Limb (tissue), 2 donors: Measurements from ENCODE around the gene ZFP91.
A peak's percentile ranks its signal among the peaks of the same experiment; 100 is the strongest.

Source experiments
- DNase-seq, 2 donors: peaks; one replicate each; pipeline ENCODE4 v3.0.0-alpha.2; 2016; ENCODE audit errors: extremely low spot score in 2 of 2

Gene ZFP91

GRCh38 chr11:58628446-58628845 lies 49.6 kb downstream of the ZFP91 start:
- no peak for DNase-seq

DNA sequence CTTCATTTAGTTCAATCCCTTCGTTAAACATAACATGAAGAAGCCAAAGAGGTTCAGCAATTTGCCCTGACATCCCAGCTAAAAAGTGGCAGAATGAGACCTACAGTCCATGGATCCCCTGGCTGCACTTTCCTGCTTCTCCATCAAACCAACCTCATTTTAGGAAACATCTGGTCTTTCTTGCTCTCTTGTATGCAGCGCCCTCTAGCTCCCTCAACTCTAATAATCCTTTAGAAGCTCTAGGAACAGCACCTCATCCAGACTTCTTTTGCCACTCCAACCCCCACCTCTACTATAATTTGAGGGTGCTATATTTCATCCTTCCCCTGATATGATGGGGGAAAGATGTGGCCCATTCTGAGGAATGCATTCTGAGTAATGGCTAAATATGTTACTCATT lies 51.0 kb downstream of the ZFP91 start:
- peak in 1 of 2 donors; percentile 8 for DNase-seq

DNA sequence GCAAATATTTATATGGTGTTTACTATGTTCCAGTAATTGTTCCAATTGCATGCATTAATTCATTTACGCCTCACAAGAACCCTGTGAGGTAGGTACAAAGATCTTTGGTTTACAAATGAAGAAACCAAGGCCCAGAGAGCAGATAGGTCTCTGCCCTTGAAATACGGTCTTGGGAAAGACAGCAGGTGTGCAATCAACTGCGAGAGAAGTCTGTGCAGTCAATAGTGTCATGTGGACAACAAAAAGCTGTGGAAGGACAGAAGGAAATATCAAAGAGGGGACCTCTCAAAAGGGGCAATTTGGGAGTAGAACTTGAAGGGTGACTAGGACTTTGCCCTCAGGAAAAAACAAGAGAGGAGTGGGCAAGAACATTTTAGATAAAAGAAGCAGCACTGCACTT lies 52.5 kb downstream of the ZFP91 start:
- no peak for DNase-seq

GRCh38 chr11:58632510-58632909 lies 53.6 kb downstream of the ZFP91 start:
- DNase-seq, result no peak

- DNase-seq, result no peak
These were observed 57.7 kb downstream of the ZFP91 start for GRCh38 chr11:58636587-58636986.

DNA sequence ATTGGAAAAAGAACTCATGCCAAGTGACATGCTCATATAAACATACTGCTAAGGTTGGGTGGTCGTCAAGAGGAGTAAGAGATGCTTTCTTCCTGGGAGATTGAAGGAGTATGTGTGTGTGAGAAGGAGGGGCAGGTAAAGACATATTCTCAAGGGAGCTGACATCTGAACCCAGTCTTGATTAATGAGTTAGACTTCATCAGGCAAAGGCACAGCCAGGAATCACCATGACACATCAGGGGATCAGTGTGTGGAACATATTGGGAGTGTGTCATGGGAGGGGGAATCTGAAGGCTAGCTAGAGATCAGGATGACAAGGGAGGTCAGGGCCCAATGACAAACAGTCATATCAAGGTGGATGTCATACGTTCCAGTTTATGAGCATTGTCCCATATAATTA lies 58.5 kb downstream of the ZFP91 start:
- no peak for DNase-seq

- no peak for DNase-seq
These were observed 60.2 kb downstream of the ZFP91 start for GRCh38 chr11:58639103-58639502.

GRCh38 chr11:58639669-58640068 lies 60.8 kb downstream of the ZFP91 start:
- no peak for DNase-seq

DNA sequence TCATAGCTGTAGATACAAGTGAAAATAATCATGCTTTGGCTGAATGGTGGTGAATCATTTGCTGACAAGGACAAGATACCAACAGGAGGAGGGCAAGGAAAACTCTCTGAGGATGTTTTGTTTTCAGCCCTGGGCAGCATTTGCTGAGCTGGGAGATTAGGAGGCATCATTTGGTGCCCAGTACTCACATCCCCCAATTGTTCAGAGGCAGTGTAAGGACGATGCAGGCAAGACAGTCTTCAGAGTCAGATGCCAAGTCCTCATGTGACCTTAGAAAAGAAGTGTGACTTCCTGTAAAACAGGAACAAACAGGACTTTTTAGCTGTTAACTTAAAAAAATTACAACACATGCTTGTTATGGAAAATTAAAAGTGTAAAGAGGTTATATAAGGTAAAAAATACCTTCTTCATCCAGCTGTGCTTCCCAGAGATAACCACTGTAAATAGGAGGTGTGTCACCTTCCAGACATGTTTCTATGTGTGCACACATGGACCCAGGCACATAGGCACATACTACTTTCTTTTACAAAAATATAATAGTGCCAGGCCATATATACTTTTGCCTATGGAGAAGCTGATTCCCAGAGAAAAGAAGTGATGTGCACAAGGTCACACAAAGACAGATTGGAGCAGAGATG lies 61.6 kb downstream of the ZFP91 start:
- no peak for DNase-seq

DNA sequence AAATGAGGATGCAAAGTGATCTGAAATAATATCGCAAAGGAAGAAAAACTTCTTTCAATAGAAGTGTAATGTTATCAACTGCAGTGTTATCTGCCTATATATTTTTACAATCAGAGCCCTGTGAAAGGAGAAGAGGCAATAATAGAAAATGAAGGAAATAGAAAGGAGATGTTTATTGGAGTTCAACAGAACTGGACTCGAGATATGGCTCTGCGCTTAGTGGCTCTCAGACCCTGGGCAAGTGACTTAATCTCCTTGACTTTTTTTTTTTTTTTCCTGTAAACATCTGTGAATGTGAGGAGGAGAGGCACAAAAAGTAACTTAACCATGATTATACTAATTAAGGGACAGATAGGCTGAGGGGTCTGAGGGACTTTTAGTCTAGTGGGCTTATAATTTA lies 62.5 kb downstream of the ZFP91 start:
- DNase-seq, result no peak

DNA sequence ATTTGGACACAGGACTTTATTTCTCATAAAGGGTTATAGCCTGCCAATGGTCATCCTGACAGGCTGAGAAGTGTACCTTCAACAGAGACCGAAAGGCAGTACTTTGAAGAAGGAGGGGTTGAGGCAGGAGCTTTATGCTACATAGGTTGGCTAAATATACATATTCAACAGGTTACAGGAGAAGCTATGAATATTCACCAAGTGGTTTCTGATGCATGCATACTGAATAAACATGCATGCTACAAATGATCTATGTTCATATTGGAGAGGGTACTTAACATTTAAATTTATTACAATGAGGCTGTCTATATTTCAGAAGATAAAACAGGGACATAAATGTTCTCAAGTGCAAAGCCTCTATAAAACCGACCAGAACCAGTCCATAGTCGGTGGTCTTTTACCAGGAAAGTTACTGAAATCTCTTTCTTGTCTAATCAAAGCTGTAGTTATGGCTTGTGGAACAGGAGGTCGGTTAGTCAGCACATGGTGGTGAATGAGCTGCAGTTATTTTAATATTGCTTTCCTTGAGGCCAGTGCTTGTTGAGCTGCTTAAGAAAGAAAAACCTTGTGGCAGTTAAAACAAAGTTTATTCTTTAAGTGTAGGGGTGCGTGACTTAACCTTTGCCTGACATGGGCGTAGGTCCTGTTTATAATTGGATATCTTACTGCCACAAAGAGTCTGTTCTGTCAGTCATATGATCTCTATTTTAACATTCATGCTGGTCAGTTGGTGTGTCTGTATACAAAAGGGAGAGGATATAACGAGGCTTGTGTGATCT lies 63.1 kb downstream of the ZFP91 start:
- DNase-seq, result no peak

DNA sequence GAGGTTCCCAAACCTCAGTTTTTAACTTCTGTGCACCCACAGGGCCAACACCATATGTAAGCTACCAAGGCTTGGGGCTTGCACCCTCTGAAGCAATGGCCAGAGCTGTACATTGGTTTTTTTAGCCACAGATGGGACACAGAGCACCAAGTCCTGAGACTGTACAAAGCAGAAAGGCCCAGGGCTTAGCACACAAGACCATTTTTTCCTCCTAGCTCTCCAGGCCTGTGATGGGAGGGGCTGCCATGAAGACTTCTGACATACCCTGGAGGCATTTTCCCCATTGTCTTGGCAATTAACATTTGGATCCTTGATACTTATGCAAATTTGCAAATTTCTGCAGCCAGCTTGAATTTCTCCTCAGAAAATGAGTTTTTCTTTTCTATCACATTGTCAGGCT lies 67.0 kb downstream of the ZFP91 start:
- DNase-seq, result no peak

GRCh38 chr11:58647141-58647699 lies 68.4 kb downstream of the ZFP91 start:
- no peak for DNase-seq

DNA sequence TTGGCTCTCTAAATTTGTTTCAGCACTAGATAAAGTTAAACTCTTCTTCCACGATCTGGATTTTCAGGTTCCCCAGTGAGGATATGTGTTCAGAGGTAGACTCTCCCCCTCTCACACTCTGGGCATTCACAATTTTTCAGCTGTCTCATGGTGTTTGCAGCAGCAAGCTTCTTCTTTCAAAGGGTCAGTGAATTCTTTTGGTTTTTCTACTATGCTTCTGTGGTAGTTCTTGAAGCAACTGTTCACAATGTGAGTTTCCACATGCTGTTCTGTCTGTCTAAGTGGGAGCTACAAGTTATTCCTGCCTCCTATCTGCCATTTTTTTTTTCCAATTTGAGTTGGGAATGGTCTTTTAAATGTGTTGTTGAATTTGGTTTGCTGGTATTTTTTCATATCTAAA lies 69.0 kb downstream of the ZFP91 start:
- no peak for DNase-seq

GRCh38 chr11:58649623-58650022 lies 70.8 kb downstream of the ZFP91 start:
- DNase-seq, result no peak

- DNase-seq, result no peak
These were observed 71.6 kb downstream of the ZFP91 start for GRCh38 chr11:58650496-58650895.

DNA sequence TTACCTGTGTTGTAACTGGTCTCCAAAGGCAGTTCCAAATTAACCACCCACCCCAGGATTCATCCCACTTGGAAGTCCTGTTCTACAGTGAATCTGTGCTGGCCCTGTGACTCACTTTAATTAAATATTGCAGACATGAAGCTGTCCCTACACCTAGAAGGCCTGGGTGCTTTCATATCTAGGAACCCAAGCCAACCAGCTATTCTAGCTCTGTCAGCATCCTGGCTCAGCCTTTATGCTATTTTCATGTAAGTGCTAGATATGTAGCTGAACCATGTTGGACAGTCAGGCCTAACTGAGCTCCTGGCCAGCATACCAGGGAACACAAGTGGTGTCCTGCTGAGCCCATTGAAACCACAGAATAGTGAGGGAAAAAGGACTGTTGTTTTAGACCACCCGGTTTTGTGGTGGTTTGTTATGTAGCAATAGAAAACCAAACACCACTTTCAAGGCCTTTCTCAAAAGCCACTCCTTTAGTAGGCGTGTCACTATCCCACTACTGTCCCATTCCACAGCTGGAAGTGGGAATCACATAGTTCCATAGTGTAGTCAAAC lies 73.9 kb downstream of the ZFP91 start:
- no peak for DNase-seq

DNA sequence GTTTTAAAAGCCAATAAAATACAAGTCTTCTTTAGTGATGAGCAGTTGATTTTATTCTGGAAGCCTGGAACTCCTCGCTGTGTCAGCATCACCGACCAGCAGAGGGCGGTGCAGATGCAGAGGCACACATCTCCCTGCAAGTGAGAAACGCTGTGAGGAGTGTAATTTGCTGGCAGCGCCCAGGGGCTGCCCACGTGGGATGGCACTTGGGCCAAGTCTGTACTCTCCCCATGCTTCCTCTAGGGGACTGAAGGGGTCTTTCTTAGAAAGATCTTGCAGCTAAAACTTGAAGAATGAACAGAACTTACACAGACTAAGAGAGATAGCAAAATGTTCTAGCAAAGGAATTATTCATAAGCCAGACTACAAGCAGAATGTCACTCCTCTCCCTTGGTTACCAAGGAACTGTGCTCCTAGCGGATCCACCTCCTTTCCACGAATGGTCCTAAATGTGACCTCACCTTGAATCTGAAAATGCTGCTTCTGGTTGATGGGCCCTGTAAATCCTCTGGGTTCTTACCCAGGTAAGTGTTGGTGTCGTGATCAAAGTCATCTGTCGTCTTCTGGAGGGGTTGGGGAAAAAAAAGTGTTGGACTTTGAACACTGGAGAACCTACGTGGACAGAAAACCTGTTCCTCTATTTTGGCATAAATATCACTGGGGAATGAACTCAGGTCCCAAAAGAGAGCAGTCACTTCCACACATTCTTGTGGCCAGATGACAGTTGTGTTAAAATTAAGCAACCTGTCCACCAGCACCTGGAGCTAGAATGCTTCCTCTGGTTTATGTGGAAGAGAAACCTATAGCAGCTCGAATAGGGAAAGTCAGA lies 75.4 kb downstream of the ZFP91 start:
- DNase-seq, result peak; percentile 69 to 81

DNA sequence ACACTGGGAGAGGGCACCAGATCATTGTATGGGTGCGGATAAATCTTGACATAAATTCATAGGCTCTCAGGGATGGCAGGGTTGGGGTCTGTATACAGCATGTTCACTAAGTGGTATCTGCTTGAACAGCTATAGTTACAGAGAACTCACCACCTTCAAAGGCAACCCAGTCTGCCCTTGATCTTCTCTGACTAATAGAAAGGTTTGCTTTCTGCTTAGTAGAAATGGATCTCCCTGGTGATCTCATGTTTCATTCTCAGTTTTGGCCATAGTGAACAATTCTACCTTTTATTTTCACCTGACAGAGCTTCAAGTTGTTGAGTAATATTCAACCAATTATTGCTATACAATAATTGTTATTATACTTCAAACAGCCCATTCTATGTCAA lies 76.0 kb downstream of the ZFP91 start:
- no peak for DNase-seq

DNA sequence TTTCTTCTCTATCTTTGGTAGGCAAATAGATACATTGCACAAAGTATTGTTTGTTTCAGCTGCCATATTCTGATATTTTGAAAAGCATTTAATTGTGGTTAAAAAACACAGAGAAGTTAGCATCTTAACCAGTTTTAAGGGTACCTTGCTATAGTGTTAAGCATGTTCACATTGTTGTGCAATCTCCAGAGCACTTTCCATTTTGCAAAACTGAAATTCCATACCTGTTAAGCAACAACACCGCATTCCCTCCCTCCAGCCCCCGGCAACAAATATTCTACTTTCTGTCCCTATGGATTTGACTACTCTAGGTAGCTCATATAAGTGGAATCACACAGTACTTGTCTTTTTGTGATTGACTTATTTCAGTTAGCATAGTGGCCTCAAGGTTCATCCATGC lies 77.5 kb downstream of the ZFP91 start:
- no peak for DNase-seq

GRCh38 chr11:58658623-58659022 lies 79.8 kb downstream of the ZFP91 start:
- no peak for DNase-seq

DNA sequence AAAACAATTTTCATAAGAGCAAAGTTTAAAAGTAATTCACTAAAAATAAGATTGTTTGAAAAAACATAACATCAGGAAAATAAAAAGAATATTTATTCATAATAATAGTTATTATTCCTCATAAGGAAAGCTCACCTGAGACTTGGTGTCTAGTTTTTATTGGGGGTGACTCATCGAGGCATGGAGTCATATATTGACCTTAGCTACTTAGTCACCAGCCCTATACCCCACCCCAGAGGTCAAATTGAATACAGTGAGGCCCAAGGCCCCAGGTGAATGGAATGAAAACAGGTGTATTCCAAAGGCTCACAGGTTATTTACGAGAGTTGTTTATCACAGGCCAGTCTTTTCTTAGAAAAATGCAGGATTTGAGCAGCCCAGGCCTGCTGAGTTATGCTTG lies 80.5 kb downstream of the ZFP91 start:
- no peak for DNase-seq
